T-helper 22 cell (primary cell): ENCODE results near the gene ATG9A.

Source experiments
- DNase-seq: peaks from one replicate; pipeline ENCODE4 v3.0.0-alpha.2; 2020; ENCODE audit warnings: low read depth

The ATG9A gene

DNA sequence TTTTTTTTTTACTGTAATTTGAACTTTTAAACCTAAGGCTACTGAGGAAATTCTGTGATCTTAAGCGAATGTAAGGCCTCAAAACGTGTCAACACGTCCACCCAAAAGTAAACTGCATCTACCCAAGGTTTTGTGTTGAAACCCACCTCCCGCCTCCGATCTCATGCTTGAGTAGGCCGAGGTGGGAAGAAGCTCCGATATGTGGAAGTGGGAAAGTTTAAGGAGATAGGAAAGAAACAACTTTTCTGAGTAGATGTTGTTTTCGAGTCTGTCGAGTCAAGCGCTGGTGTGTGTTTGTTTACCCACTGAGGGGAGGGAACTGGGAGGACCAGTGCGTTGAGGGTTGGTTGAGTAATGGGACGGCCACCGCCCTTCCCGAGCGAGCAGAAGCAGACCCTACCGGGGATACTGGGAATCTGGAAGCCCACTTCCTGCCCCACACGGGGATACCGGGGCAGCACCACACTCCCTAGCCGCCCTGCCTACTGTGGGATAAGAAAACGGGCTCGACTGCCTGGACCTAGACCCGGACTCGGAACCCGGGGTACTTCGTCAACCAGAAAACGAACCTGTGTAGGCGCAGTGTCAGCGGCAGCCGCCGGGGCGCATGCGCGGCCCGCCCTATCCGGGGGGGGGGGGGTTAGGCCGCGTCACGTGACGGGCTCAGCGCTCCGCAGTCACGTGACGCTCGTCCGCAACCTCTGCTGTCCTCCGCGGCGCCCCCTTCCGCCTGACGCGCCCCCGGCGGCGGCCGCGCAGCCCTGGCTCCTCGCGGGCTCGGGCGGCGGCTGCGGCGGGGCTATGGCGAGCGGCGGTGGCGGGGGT lies 51.7 kb downstream of the ATG9A start, which contains the start of gene RETREG2:
Gene RETREG2, plus strand, starts transcription at position 724 of the 825 bp plus-strand sequence. Its CDS starts 78 bp downstream, at position 802.
- DNase-seq, result peak; percentile 76

DNA sequence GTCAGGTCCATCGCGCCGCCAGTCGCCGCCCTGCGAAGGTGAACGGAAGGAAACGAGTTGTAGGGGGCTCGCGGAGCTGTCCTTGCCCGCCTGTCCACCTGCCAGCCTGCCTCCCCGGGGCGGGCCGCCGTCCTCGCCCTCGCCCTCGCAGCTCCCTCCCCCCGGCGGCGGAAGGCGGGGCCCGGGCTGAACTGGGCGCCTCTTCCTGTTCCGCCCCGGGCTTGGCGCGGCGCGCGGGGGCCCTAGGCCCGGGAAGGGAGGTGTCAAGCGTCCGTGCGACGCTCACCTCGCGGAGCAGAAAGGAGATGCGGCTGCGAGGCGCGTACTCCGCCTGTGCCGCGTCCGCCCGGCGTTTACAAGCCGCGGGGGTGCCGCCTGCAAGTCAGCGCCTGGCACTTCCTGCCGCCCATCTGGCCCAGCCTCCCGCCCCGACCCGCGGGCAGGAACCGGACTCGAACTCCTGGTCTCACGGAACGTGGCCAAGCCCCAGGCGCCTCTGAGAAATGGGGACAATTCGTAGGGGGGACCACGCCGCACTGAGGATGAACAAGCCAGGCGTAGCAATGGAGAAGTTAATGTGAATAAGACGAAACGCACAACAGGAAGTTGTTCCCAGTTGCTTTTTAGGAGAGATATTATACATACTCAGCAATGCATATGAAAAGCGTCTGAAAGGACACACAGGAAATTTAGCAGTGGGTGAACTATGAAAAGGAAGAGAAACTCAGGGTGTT lies 52.5 kb downstream of the ATG9A start, which contains the start of gene CNPPD1:
Gene CNPPD1, minus strand, starts transcription at position 108 of the 734 bp plus-strand sequence. Its CDS starts 97 bp downstream, at position 11.
- DNase-seq, result peak; percentile 79

DNA sequence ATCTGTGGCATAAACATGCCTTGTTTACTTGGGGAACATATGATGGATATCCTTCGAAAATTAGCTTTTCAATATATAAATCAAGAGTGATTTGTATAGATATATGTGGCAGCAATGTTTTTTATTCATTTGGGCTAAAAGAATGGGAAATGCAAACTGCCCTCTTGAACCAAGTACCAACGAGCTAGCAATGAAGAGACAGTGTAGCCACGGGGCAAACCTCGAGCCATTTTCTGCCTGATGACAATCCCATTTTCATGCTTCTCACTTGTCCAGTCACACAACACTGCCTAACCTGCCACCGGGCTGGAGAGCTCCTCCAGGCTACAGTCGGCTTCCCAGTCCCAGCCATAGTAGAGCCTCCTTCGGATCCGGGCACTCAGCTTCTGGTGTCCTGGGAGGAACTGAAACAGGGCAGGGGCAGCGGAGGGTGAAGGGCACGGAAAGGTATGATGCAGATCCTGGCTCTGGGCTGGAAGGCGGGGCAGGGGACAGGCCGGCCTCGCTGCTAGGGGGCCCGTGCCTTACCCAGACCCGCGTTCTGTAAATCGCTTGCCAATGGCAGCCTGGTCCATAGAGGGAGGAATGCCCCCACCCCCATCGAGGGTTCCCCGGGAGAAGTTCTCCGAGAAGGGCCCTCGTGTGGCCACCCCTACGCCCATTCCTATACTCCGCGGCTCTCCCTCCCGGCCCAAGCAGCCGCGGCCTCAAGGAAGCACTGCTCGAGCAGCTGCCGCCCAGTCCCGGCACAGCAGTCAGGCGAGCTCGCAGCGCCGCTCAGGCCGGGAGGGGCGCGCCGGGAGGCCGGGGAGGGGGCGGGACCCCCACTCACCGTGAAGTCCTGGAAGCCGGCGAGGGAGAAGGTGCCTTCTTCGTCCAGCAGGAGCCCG lies 53.3 kb downstream of the ATG9A start:
- DNase-seq, result no peak

DNA sequence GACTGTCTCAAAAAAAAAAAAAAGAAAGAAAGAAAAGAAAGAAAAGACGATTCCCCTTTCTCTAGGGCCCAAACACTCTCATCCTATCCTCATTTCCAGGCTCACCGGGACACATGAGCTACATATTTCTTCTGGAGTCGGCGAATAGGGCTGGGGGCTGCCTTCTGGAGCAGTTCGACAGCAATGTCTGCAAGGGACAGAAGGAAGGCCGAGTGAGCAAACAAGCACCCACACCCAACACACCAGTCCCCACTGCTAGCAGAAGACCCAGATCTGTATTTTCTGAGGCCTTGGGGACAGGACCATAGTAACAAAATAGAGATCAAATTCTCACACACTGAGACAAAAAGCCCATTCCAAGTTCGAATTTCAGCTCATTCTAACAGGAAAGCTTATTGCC lies 54.0 kb downstream of the ATG9A start:
- DNase-seq, result no peak

DNA sequence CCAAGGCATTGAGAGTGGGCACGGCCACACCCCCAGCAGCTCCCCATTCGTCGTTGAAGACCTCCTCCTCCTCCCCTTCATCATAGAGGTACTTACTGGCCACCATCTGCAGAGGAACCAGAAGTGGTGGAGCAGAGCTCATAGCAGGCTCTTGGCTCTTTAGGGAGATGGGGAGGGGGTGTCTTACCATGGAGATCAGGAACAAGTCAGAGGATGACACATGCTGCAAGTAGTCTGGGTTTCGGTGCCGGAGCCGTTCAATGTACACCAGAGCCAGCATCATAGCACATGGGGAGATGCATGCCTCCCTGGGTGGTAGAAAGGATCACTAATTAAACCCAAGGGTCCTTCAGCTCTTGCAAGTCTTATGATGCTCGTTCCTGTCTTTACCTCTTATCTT lies 54.6 kb downstream of the ATG9A start:
- no peak for DNase-seq

DNA sequence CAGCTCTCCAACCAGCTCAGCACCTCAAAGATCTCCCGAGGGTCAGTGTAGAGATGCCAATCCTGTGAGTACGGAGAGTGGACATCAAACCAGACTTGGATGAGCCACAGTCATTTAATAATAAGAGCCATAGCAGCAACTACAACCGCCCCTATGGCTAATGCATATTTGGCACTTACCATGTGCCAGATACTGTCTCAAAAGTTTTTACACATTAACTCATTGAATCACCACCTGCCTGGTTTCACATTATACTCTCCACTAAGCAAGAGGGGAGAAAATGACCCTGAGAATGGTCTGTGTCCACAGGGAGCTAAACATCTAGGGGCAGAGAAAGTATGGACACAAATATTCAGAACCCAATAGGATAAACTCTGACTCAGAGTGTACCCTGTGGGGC lies 55.3 kb downstream of the ATG9A start:
- no peak for DNase-seq

DNA sequence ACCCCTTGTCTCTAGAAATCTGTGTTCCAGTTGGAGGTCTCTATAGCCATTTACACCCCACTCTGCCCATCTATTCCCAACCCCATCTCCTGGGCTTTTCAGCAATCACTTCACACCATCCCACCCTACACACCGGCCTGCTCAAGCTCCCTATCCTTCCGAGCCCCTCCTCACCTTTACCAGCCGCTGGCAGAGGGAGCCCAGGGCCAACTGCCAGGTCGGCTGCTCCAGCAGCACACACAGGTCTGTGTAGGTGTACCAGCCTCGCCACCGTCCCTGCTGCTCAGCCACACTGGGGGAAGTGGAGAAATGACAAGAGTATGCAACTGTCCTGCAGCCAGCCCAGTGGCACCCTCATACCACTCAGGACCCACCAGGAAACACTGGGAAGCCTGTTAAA lies 56.3 kb downstream of the ATG9A start:
- DNase-seq, result no peak

DNA sequence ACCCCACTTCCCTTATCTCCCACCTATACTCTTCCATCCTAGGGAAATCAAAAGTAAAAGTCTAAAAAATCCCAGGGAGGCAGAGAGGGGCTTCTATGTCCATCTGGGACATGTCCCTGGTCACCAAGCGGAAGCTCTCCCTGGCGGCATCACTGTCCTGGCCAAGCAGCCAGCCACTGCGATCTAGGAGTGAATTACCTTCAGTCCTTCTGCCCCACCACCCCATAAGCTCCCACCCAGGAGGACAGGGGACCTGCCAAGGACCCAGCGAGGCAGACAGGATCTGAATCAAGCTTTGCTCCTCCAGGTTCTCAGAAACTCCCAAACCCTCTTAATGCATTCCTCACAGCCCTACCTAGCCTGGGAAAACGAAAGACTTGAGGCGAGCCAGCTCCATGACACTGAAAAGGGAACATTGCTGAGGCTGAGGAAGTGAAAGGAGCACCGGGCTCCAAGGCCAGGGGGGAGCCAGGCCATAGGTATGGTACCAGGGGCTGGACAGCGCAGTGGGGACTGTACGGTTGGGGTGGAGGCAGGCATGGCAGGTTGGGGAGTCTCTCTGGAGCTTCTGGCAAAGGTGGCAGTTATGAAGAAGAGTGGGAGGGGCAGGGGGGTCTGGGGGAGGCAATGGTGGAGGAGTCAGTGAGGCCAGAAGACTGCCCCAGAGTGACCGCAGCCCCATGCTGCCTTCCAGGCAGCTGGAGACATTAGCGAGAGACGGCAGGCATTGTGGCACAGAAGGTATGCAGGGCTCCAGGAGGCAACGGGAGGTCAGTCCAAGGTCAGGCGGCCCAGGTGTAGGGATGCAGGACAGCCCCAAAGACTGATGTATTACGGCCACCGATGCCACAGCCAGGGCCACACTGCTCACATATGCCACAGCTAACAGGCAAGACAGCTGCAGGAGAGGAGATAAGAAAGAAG lies 56.9 kb downstream of the ATG9A start:
- no peak for DNase-seq

DNA sequence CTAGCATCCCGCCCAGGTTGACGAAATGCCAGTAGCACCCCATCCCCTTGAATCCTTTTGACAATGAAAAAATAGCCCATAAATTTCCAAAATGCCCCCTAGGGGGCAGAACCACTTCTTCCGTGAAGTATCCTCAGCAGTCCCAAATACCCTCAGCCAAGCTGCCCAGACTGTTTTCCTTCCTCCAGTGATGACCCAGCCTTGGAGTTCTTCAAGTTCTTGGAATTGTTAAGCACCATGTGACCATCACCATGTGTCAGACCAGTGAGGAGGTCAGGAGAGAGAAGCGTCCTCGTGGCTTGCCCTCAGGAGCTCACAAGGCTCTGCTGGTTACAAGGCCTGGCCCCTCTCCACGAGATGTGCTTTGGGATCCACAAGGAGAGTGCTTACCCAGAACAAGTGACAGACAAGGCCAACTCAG lies 58.2 kb downstream of the ATG9A start:
- DNase-seq, result no peak

DNA sequence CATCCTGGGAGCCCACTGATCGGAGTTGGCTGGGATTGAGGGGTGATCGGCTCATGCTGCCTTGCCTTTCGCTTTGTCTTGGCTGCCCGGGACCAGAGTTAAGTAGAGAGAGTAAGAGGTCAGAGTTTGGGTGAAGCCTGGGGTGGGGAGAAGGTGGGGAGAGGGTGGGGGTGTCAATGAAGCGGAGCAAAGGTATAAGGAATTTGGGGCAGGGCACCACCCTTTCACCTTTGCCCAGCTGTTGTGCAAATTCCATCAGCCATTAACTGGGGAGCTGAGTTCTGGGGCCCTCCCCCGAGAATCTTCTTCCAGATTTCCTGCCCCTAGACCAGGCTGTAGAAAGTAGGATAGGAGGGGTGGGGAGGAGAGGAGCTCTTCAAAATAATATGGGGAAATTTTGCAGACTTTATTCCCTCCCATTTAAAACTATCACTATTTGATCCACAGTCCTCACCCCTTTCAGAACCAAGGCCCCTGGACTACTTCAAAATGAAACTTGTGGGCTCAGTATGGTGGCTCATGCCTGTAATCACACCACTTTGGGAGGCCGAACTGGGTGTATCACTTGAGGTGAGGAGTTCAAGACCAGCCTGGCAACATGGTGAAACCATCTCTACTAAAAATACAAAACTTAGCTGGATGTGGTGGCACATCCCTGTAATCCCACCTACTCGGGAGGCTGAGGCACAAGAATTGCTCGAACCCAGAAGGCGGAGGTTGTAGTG lies 59.3 kb downstream of the ATG9A start, which contains the start of gene SLC23A3:
Gene SLC23A3, minus strand, starts transcription at position 100 of the 725 bp plus-strand sequence. Its CDS starts 45 bp downstream, at position 55.
- DNase-seq, result no peak
